ENCODE data around the gene BRIP1.

GRCh38 chr17:61837175-61838051, 25.9 kb downstream of the BRIP1 start:
- TF ChIP-seq EZH2phosphoT487 (IDR thresholded peaks at IDR 0.05; ENCODE audit: insufficient read depth, low read depth) (no peak), EZH2 (IDR thresholded peaks at IDR 0.05; ENCODE audit: insufficient read depth, poor library complexity, severe bottlenecking) (no peak)

Measured in GM23248 (cell line).